NCI-H524 treated with DMSO at 0.1 percent for 48 hours (cell line): ENCODE measurements around the gene FAM83E.

Experiments used
- DNase-seq: peaks from one replicate; lab custom pipeline; 2025; lab: John Stamatoyannopoulos, UW

FAM83E gene

DNA sequence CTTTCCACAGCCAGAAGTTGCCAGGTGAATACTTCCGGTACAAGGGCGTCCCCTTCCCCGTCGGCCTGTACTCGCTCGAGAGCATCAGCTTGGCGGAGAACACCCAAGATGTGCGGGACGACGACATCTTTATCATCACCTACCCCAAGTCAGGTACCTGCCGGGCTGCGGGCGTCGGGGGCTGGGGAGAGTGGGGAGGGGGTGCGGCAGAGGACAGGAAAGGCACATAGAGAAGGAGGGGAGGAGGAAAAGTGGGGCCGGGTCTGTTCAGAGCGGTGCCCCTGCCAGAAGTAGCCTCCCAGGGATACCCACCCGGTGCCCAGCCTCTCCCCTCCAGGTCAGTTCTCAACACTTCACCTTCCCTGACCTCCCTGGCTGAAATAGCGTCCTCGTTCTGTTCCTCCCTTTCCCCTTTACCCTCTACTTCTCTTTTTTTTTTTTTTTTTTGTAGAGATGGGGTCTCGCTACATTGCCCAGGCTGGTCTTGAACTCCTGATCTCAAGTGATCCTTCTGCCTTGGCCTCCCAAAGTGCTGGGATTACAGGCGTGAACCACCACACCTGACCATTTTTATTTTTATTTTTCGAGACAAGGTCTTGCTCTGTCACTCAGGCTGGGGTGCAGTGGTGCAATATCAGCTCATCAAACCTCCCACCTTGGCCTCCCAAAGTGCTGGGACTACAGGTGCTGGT lies 38.8 kb downstream of the FAM83E start:
- DNase-seq, result no peak

GRCh38 chr19:48573163-48573505 lies 41.7 kb downstream of the FAM83E start:
- no peak for DNase-seq

DNA sequence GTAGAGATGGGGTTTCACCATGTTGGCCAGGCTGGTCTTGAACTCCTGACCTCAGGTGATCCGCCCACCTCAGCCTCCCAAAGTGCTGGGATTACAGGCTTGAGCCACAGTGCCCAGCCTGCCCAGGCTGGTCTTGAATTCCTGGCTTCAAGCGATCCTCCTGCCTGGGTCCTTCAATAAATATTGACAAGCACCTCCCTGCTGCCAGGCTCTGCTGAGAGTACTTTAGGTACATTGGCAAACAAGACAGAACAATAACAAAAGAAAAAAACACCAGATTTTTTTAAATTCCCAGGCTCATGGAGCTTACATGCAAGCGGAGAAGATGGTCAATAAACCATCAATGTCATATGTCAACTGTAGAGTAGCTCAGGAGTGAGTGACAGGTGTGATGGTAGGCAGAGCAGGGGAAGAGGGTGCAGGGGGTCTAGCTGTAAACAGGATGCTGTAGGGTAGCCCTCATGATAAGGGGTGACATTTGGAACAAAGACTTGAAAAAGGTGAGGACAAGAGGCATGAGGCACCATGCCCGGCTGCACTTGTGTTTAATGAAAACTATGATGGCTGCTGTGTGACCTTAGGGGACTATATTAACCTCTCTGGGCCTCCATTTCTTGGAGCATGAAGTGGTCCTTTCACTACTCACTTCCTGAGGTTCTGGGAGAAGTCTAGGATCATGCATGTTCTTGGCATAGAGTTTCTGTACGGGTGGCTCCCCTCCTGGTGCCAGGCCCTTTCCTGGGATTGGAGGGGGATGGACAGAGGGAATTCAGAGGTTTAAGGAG lies 43.3 kb downstream of the FAM83E start:
- no peak for DNase-seq

DNA sequence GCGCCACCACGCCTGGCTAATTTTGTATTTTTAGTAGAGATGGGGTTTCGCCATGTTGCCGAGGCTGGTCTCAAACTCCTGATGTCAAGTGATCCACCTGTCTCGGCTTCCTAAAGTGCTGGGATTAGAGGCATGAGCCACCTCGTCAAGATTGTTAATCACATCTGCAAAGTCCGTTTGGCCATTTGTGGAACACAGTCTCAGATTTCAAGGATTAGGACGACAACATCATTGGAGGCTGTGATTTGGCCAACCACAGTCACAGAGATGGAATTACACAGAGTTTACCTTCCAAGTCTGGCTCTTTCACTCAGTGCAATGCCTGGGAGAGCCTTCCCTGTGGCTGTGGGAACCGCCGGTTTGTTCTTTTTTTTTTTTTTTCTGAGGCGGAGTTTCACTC lies 45.1 kb downstream of the FAM83E start:
- DNase-seq, result peak; percentile 82

DNA sequence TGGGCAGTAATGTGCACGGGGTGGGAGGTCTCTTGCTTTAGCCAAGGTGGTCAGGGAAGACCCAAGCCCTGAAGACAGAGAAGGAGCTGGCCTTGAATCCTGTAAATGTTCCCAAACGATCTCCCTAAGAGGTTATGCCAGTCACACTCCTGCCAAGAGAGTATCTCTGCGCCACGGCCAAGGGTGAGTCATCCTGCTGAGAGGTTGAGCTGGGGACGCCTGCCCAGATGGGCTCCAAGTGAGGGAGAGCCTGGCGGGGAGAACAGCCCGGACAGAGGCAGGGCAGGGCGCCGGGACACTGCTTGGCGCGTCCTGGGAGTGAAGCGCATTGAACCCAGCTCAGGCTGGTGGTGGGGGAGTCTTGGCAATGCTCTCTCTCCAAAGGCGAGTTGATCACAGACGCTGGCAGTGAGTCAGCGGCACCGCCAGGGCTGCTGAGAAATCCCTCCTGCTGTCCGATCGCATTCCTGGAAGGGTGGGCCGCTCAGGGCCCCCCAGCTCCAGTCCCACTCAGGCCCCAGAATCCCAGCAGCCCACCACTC lies 46.5 kb downstream of the FAM83E start:
- no peak for DNase-seq

GRCh38 chr19:48565090-48565489 lies 49.8 kb downstream of the FAM83E start:
- DNase-seq, result no peak
